Transverse colon (tissue), 4 donors: ENCODE results near the gene OR2A14.

Experiments
- CTCF ChIP-seq, 5 experiments: fragments of 200-600 bp in 3 of 5; fragments of 450-650 bp in 2 of 5; sonication (generic) in 3 of 5; IDR thresholded peaks; 1 replicate in 2 of 5; 2 replicates in 3 of 5; pipeline ENCODE4 v1.5.1; 2016 to 2017; ENCODE audit warnings: antibody characterized with exemption in 5 of 5, inconsistent platforms in 3 of 5, mild to moderate bottlenecking in 2 of 5, moderate library complexity in 1 of 5
- EP300 ChIP-seq: sonication (generic); formaldehyde crosslinking; IDR thresholded peaks from one replicate; pipeline ENCODE4 v1.6.1; 2017; ENCODE audit warnings: antibody characterized with exemption, low read depth
- POLR2A ChIP-seq: fragments of 450-650 bp; IDR thresholded peaks from one replicate; pipeline ENCODE4 v1.6.1; 2016; ENCODE audit warnings: antibody characterized with exemption, mild to moderate bottlenecking, moderate library complexity
- POLR2AphosphoS5 ChIP-seq, 3 donors: sonication (generic); formaldehyde crosslinking; IDR thresholded peaks; one replicate each; pipeline ENCODE4 v1.6.1; 2016; ENCODE audit warnings: antibody characterized with exemption in 3 of 3

DNA sequence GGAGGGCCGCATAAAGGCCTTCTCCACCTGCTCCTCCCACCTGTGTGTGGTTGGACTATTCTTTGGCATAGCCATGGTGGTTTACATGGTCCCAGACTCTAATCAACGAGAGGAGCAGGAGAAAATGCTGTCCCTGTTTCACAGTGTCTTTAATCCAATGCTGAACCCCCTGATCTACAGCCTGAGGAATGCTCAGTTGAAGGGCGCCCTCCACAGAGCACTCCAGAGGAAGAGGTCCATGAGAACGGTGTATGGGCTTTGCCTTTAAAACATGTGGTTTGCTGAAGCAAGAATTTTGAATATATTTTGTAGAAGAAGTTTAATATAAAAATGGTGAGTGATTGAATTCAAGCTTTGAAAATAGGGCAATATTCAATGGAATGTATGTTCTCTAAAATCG, 12.7 kb upstream of the OR2A14 start:
- TF ChIP-seq CTCF (IDR thresholded peaks at IDR 0.05) (no peak), POLR2A (no peak), EP300 (no peak), POLR2AphosphoS5 (IDR thresholded peaks at IDR 0.05) (no peak)
